GM19452 (cell line): ENCODE results near the gene ERC2.

Source experiments
- ATAC-seq: cut with Tn5 transposase; IDR thresholded peaks from one replicate; pipeline ENCODE4 v1.9.1; 2021; ENCODE audit not compliant: unreplicated experiment

Gene ERC2

DNA sequence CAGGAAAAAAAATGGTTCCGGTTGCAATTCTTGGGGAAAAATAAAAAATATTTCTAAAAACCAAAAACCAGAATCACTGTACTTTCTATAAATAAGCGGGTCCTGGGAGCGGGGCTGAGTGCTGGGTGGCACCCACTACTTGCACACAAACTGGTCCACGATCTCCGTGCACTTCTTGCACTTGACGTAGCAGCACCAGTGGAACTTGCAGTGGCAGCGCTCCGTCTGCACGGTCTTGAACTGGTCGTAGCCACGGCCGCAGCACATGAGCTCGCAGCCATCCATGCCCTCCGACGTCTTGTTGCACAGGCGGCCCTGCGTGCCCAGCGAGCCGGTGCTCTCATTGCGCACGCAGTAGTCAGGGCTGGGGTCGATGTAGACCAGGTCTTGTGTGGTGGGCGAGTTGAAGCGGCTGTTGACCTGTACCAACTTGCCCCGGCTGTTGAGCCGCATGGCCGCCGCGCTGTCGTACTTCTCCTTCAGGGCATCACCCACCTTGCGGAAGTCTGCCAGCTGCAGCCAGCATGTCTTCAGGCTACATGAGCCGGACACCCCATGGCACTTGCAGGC lies 998.2 kb downstream of the ERC2 start:
- no peak for ATAC-seq

- ATAC-seq, result no peak
These were observed 1000.0 kb downstream of the ERC2 start for GRCh38 chr3:55468251-55468650.

DNA sequence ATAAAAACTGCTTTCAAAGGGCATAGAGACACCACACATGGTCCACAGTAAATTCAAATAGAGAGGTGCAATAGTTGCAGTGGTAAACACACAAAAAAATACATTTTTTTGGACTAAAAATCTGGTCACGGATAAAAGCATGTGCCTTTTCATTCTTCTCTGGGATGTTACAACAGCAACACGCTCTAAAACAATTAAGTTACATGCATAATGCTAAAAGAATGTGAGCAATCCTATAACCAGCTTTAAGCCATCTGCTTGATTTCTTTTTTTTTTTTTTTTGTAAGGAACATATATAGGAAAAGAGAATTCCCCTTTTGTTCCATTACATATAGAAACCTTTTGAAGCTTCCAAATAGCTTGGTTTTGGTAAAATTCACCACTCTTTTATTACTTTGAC lies 1001.2 kb downstream of the ERC2 start:
- ATAC-seq, result no peak

GRCh38 chr3:55466526-55466925 lies 1001.7 kb downstream of the ERC2 start:
- ATAC-seq, result no peak

GRCh38 chr3:55461896-55462295 lies 1006.4 kb downstream of the ERC2 start:
- no peak for ATAC-seq

DNA sequence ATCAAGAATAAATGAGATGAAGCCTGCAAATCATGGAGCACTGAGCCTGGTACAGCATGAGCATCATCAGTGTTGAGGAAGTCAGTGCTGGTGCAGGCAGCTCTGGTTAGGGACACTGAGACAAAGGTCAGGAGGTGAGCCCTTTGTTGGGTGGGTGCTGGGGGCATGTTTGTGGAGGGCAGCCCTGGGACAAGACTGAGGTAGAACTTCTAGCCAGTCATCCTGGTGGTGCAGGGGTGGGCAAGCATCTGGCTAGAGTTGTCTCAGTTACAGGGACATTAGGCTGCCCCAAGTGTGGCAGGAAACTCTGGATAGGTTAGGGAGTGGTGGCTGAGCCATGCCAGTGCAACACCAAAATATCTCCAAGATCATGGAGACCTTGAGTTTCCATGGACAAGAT lies 1008.4 kb downstream of the ERC2 start:
- ATAC-seq, result no peak
